Endothelial cell of umbilical vein (primary cell): Measurements from ENCODE around the gene UGT1A5. TPM values are rescaled to one million over a fixed set of nuclear protein-coding genes. Genes with fewer than 3 reads are reported as not detected.

ENCODE experiments used
- BruUV-seq: library from RNA; stranded (reverse); fragments of 400-500 nt; replicated peaks from 2 replicates; lab custom pipeline; 2021; lab: Mats Ljungman, UMichigan
- CTCF ChIA-PET: fragments of 300-600, 350-600 bp; sonication (Branson Sonifier 250); formaldehyde crosslinking; loops from one replicate; lab custom pipeline; 2021; ENCODE audit warnings: antibody characterized with exemption, inconsistent platforms; lab: Charles Lee
- POLR2A ChIA-PET: fragments of 300-600, 350-600 bp; sonication (Branson Sonifier 250); formaldehyde crosslinking; loops from one replicate; lab custom pipeline; 2021; ENCODE audit warnings: antibody characterized with exemption, inconsistent platforms; lab: Charles Lee
- DNase-seq: peaks from one replicate; pipeline ENCODE4 v3.0.0-alpha.2; 2011; ENCODE audit warnings: low read depth, low spot score
- FAIRE-seq: peaks from 2 replicates; lab custom pipeline; 2011; peaks lifted over from hg19 to GRCh38; lab: Jason Lieb, UNC
- H2AFZ ChIP-seq: 2 replicates; pipeline ENCODE4 v1.6.0; 2012; ENCODE audit warnings: low read depth, low read length, control low read depth, inconsistent platforms
- H3K27ac ChIP-seq: 2 replicates; pipeline ENCODE4 v1.5.1; 2011; ENCODE audit warnings: low read depth, mild to moderate bottlenecking, control low read depth, low read length, moderate library complexity; ENCODE audit not compliant: insufficient read depth
- H3K27me3 ChIP-seq, 2 experiments: 2 replicates each; pipeline versions ENCODE4 v1.6.0 to v1.6.1; 2011; ENCODE audit warnings: low read length in 2 of 2, mixed read lengths in 1 of 2; ENCODE audit not compliant: control insufficient read depth in 2 of 2, insufficient read depth in 2 of 2
- H3K36me3 ChIP-seq, 2 experiments: 2 replicates in 1 of 2; 3 replicates in 1 of 2; pipeline ENCODE4 v1.5.1; 2011; ENCODE audit warnings: low read length in 2 of 2, mild to moderate bottlenecking in 1 of 2, moderate library complexity in 1 of 2; ENCODE audit not compliant: control insufficient read depth in 2 of 2, insufficient read depth in 2 of 2; ENCODE audit errors: extremely low read depth in 1 of 2
- H3K4me1 ChIP-seq: 3 replicates; pipeline ENCODE4 v1.5.1; 2011; ENCODE audit warnings: mild to moderate bottlenecking, low read length; ENCODE audit not compliant: control insufficient read depth, insufficient read depth; ENCODE audit errors: extremely low read depth
- H3K4me2 ChIP-seq: 2 replicates; pipeline ENCODE4 v1.6.1; 2011; ENCODE audit warnings: low read length, control low read depth, mixed read lengths; ENCODE audit not compliant: insufficient read depth
- H3K4me3 ChIP-seq, 3 experiments: fragments of 200-600 bp in 1 of 3; sonication (generic), shearing (Covaris generic) in 1 of 3; replicated peaks in 1 of 3; 2 replicates each; pipeline ENCODE4 v1.5.1; 2011 to 2016; ENCODE audit warnings: control low read depth in 3 of 3, low read length in 3 of 3, mild to moderate bottlenecking in 2 of 3, inconsistent platforms in 1 of 3, low read depth in 1 of 3, moderate library complexity in 1 of 3; ENCODE audit not compliant: insufficient read depth in 1 of 3
- H3K79me2 ChIP-seq: 2 replicates; pipeline ENCODE4 v1.6.0; 2012; ENCODE audit warnings: low read length, inconsistent platforms; ENCODE audit not compliant: control insufficient read depth, insufficient read depth
- H3K9ac ChIP-seq: replicated peaks from 2 replicates; pipeline ENCODE3; 2011; ENCODE audit warnings: low read length, control low read depth; ENCODE audit not compliant: insufficient read depth; ENCODE audit errors: extremely low read depth
- H3K9me1 ChIP-seq: replicated peaks from 3 replicates; pipeline ENCODE4 v1.6.0; 2011; ENCODE audit warnings: mild to moderate bottlenecking, low read length; ENCODE audit not compliant: control insufficient read depth, insufficient read depth; ENCODE audit errors: extremely low read depth
- H3K9me3 ChIP-seq: replicated peaks from 2 replicates; pipeline ENCODE4 v1.5.1; 2012; ENCODE audit warnings: low read length, inconsistent platforms; ENCODE audit not compliant: control insufficient read depth, insufficient read depth
- H4K20me1 ChIP-seq: replicated peaks from 2 replicates; pipeline ENCODE3; 2011; ENCODE audit warnings: mild to moderate bottlenecking, low read length; ENCODE audit not compliant: control insufficient read depth, insufficient read depth; ENCODE audit errors: extremely low read depth
- EZH2 ChIP-seq: IDR thresholded peaks from 2 replicates; pipeline ENCODE4 v1.6.1; 2012; ENCODE audit warnings: borderline replicate concordance, low read depth, mild to moderate bottlenecking, moderate library complexity, low read length, inconsistent platforms; ENCODE audit not compliant: severe bottlenecking
- FOS ChIP-seq: IDR thresholded peaks from 2 replicates; pipeline ENCODE4 v1.6.1; 2011; ENCODE audit warnings: mild to moderate bottlenecking, low read length, moderate library complexity, borderline replicate concordance; ENCODE audit not compliant: insufficient read depth
- GATA2 ChIP-seq: IDR thresholded peaks from 2 replicates; pipeline ENCODE4 v1.7.0; 2011; ENCODE audit warnings: low read depth, mild to moderate bottlenecking, moderate library complexity, mixed read lengths, low read length; ENCODE audit not compliant: insufficient read length, insufficient read depth
- JUN ChIP-seq: IDR thresholded peaks from 2 replicates; pipeline ENCODE4 v1.6.1; 2011; ENCODE audit warnings: borderline replicate concordance, low read depth; ENCODE audit not compliant: insufficient read length, insufficient read depth
- MAX ChIP-seq: IDR thresholded peaks from 2 replicates; pipeline ENCODE4 v1.6.1; 2011; ENCODE audit not compliant: insufficient read depth, insufficient read length
- MYC ChIP-seq: IDR thresholded peaks from one replicate; pipeline ENCODE4 v1.6.1; 2011; ENCODE audit warnings: mild to moderate bottlenecking, low read depth, low read length
- POLR2A ChIP-seq: IDR thresholded peaks from 2 replicates; pipeline ENCODE4 v1.6.1; 2012; ENCODE audit warnings: low read depth, mild to moderate bottlenecking, control low read depth, low read length
- POLR2AphosphoS5 ChIP-seq: IDR thresholded peaks from 2 replicates; pipeline ENCODE4 v1.6.1; 2012; ENCODE audit warnings: low read depth, mild to moderate bottlenecking, control low read depth, low read length, moderate library complexity; ENCODE audit not compliant: insufficient read depth
- dilution Hi-C: fragments of 300-500 bp; cut with MboI; formaldehyde crosslinking; loops from one replicate; pipeline ENCODE4 v1.15.0; 2019; ENCODE audit warnings: low sequenced_read_pairs; ENCODE audit not compliant: extremely low pct_ligation_motif_present
- intact Hi-C: fragments of 100-400 bp; cut with micrococcal nuclease; formaldehyde crosslinking; loops from one replicate; pipeline ENCODE4 v1.10.0; 2022
- polyA plus RNA-seq, 4 experiments: library from polyadenylated mRNA; depleted of rRNA in 3 of 4; stranded (reverse) in 3 of 4; unstranded in 1 of 4; fragments of >200 nt; gene quantifications; 2 replicates each; pipeline versions ENCODE4 v1.2.1 to v1.2.3, GENCODE V29; 2011 to 2012; ENCODE audit warnings: missing spikeins in 1 of 4
- total RNA-seq: library from RNA; stranded (reverse); gene quantifications from 2 replicates; pipeline ENCODE4 v1.2.3, GENCODE V29; 2021
- TF ChIP-seq, protein P1 (sequence below), 2 donors: IDR thresholded peaks; 1 replicate in 1 of 2; 2 replicates in 1 of 2; pipeline ENCODE4 v1.5.1; 2011; ENCODE audit warnings: low read length in 2 of 2, mild to moderate bottlenecking in 2 of 2, moderate library complexity in 2 of 2, control low read depth in 1 of 2, inconsistent platforms in 1 of 2, low read depth in 1 of 2; ENCODE audit not compliant: insufficient read depth in 1 of 2; ENCODE audit errors: extremely low read depth in 1 of 2

UGT1A5 gene
- total and polyA plus RNA-seq, 2 donors (not counting 3 experiments of a cell fraction or from before 2014, with no cell fraction given), result not detected

DNA sequence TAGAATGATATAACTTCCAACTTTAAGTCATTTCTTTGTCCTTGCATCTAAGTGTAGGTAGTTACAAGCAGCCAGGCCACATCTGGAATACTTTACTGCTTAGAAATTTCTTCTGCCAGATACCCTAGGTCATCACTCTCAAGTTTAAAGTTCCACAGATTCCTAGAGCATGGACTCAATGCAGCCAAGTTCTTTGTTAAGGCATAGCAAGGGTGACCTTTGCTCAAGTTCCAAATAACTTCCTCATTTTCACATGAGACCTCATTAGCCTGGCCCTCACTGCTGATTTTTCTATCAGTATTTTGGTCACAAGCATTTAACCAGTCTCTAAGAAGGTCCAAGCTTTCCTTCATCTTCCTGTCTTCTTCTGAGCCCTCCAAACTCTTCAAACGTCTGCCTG is 48.8 kb upstream of the UGT1A5 start:
- Histone ChIP-seq H3K4me3 (no peak overlapping the region), H2AFZ (no peak overlapping the region), H4K20me1 (no peaks in the 10 kb centered on the region), H3K4me2 (no peak overlapping the region), H3K4me1 (no peaks in the 10 kb centered on the region), H3K79me2 (no peaks in the 10 kb centered on the region), H3K9ac (no peak overlapping the region), H3K27ac (no peak overlapping the region), H3K36me3 (no peaks in the 10 kb centered on the region), H3K9me3 (no peaks in the 10 kb centered on the region), H3K9me1 (no peaks in the 10 kb centered on the region), H3K27me3 (peaks cover 0 to 3% of the 10 kb centered on the region in 2 experiments)
- no TSS peak for BruUV-seq
- TF ChIP-seq JUN (no peak), GATA2 (no peak), FOS (no peak), MAX (no peak), EZH2 (no peak), POLR2A (no peak), MYC (no peak), POLR2AphosphoS5 (no peak)
- TF ChIP-seq, protein P1, sequence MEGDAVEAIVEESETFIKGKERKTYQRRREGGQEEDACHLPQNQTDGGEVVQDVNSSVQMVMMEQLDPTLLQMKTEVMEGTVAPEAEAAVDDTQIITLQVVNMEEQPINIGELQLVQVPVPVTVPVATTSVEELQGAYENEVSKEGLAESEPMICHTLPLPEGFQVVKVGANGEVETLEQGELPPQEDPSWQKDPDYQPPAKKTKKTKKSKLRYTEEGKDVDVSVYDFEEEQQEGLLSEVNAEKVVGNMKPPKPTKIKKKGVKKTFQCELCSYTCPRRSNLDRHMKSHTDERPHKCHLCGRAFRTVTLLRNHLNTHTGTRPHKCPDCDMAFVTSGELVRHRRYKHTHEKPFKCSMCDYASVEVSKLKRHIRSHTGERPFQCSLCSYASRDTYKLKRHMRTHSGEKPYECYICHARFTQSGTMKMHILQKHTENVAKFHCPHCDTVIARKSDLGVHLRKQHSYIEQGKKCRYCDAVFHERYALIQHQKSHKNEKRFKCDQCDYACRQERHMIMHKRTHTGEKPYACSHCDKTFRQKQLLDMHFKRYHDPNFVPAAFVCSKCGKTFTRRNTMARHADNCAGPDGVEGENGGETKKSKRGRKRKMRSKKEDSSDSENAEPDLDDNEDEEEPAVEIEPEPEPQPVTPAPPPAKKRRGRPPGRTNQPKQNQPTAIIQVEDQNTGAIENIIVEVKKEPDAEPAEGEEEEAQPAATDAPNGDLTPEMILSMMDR (IDR thresholded peaks at IDR 0.05; ENCODE audit: extremely low read depth in 1 of 2, insufficient read depth in 1 of 2, low read depth in 1 of 2, low read length in 2 of 2), result no peak
- DNase-seq (no peak), FAIRE-seq (no peak)
- ChIA-PET POLR2A (no interaction called here), CTCF (no interaction called here)
- dilution Hi-C loops (no loop called here), intact Hi-C loops (no loop called here)
